Measurements from ENCODE around the gene INTS6.

- TF ChIP-seq POLR2A (IDR thresholded peaks at IDR 0.05; ENCODE audit: low read depth) (no peak), CTCF (IDR thresholded peaks at IDR 0.05) (no peak)
Observed at GRCh38 chr13:51313619-51314018, 139.2 kb downstream of the INTS6 start.

All from esophagus muscularis mucosa (tissue), 3 donors.